ENCODE results near the gene DDA1.

The DDA1 gene

DNA sequence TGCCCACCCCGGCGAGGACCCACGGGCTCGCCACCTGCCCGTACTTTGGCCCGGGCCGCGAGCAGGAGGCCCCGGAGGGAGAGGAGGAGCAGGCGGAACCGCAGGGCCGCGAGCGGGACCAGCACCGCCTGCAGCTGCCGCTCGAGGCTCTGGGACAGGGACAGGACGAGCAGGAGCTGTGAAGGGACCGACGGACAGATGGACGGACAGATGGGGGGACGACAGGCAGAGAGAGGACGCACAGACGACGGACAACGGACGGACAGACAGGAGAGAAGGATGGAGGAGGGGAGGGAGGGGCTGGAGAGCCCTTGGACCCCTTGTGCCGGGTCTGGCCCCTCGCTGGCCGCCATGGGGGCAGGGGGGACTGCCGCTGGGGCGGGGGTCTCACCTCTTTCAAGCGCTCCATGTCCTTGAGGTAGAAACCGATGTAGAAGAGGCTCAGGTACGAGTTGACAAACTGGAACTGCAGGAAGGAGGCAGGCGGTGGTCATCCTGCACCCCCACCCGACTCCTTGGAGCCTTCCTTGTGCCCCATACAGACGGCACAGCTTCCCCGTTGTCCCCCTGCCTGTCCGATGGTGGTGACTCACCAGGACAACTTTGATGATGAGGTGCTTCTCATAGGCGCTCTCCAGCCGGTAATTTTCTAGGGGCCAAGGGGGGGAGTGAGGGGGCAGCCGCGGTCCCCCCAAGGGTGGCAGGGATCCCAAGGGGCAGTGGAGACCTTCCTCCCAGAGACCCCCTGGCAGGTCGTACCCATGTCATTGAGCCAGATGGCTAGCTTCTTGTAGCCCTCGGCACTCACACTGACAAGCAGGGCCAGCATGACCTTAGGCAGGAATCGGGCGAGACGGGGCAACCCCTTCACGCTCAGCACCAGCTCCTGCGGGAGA, 20.3 kb downstream of the DDA1 start:
- no peak for DNase-seq (ENCODE audit: low read depth, low spot score)

DNA sequence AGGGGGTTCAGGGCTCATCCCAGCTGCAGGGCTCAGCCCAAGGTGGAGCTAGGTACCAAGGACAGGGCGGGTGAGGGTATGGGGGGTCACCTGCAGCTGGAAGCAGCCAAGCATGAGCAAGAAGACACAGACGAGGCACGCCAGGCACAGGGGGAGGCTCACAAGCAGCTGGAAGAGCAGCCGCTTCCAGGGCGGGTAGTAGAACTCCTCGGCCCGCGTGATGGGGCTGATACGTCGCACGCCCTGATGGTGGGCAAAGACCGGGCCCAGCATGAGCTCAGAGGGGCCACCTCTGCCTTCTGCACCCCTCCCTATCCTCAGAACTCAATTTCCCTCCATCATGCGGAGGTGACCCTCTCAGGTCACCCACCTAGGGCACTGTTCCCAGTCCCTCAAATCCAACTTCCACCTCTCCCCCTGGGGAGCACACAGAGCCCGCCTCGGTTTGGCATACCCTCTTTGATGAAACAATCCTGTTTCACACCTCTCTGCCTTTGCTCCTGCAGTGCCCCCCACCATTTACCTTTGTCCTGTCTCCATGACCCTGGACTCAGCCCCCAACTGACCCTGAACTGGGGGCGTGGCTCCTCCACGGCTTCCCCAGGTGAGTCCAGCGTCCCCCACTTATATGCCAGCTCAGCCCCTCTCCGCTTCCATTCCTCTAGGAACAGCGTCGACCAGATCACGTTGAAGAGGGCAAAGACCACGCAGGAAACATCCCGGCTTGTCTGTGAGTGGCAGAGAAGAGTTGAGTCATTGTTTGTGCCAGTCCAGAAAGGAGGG, 21.1 kb downstream of the DDA1 start:
- DNase-seq (ENCODE audit: low read depth, low spot score): no peak

DNA sequence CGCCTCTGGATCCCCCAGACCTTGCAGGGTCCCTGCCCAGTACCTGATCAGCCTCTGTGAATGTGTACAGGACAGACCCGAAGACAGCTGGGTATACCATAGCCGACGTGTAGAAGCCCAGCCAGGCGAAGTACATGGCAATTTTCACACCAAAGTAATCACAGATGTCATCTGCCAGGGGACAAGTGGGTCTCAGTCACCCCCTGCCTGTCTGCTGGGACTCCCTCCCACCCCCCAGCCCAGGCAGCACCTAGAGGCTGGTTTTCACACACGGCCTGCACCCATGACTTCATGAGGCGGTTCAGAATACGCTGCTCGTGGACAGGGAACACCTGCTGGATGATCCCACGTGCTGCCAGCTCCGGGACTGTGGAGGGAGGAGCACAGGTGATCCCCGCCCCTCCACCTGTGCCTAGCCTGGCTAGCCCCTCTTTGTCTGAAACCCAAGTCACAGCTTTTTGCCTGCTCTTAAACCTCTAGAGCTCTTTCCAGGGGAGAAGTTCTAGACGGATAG, 21.7 kb downstream of the DDA1 start:
- DNase-seq (ENCODE audit: low read depth, low spot score): no peak

DNA sequence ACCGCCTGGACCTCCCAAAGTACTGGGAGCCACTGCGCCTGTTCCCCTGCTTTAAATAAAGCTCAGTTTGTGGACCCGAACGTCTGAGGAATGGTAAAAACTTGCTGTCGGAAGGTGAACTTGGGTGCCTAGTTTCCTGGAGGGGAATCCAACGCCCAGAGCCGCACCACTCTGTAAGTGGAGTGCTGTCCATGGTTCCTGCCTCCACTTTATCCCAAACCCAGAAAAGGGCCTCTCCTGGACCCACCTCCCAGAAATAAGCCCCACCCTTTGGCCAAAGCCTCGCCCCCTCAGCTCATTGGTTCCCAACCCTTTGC, 23.0 kb downstream of the DDA1 start:
- no peak for DNase-seq (ENCODE audit: low read depth, low spot score)

DNA sequence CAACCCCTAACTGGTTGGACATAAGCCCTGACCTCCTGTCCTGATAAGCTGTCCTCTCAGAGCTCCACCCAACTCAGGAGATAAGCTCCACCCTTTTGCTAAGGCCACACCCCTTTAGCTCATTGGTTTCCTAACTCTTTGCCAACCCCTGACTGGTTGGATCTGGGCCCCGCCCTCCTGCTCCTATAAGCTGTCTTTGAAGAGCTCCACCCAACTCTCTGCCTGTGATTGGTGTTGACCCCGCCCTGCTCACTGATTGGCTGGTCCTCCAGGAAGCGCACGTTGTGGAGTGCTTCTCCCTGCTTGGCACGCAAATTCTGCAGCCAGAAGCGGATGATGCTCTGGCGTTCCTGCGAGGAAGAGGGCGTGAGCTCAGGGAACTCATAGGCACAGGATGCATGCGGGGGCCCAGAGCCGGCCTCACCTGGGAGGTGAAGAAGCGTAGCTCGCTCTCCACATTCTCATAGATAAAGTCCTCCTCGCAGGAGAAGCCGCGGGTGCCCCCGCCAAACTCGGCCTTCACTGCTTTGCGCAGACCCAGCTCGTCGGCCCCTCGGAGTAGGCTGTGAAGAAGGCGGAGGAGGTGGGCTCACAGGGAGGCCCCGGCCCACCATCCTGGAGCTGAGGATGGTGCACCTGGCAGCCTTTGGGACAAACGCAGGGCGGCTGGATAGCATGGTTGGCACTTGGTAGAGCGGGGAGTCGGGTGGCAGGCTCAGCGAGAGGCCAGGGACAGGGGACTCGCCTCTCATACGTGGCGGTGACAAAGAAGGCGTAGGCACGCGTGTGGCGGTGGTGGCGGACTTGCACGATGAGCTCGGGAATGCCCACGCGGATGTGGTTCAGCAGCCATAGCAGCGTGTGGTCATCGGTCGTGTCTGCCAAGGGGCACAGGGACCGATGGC, 23.6 kb downstream of the DDA1 start:
- DNase-seq (ENCODE audit: low read depth, low spot score): no peak

DNA sequence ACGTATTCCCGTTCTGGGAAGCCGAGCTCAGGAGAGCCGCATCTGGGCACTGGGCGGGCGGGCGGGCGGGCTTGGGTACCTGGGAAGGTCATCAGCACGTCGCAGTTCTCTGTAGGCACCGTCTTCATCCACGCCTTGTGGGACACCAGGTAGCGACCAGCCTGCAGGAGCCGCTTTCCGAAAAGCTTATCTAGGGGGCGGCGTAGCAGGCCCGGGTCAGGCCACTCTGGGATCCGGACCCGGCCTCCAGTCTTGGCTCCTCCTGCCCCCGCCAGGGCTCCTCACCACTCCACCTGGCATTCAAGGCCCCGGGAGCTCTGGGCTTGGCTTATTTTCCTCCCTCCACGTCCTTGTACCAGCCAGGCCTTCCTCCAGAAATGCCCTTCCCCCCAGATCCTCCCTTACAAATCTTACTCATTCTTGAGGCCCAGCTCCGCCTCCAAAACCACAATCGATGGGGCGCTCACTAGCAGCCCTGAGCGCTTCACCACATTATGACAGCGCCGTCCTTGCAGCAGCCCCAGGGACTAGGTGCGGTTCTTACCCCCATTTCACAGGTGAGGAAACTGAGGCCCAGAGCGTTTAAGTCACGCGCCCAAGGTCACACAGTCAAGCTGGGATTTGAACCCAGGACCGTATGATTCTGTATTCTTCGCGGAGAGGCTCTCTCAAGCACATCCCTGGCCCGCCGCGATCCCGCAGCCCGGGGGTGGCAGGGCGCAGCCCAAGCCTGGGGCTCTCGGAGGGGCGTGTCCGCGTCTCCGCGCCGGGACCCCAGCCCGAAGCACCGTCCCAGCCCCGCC, 24.4 kb downstream of the DDA1 start:
- DNase-seq (ENCODE audit: low read depth, low spot score): no peak

DNA sequence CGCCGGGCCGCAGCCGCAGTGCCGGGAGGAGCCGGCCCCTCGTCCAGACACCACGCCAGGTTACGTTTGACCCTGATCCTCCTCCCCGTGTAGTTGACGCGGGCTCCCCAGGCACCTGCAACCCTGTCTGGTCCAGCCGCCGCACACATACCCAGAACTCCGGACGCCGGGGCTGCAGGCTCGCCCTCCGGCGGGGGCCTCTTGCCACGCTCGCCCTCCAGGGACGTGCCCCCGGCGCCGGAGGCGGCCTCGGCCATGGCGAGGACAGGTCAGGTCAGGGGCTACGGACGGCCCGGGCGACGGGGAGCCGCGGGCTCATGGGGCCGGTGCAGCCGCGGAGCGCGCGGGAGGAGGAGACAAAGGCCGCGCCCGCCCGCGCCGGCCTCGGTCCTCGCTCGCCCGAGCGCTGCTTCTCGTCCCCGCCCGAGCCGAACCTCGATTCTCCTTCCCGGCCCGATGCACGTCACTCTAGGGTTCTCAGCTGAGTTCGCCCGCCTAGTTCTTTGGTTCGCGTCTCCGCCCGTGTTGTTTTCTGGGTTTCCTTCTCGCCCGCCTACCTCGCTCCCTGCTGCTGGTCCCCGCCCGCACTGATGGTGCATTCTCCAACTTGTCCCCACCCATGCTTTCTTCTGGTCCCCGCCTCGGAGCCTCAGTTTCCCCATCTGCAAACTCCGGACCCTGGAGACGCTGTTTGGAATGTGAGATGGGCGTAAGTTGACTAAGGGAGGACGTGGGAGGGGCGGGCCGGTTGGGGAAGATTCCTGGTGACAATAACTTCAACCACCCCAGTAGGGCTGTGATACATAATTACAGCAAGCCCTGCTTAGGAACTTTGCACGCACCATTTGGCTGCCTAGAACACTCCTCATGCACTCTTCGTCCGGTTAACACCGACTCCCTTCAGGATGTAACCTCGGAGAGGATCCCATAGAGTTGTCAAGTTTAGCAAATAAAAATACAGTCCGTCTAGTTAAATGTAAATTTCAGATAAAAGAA, 25.3 kb downstream of the DDA1 start, which contains the start of gene ANO8:
Gene ANO8, minus strand, starts transcription at position 442 of the 996 bp plus-strand sequence. Its CDS starts 185 bp downstream, at position 257.
- peak; percentile 94 for DNase-seq (ENCODE audit: low read depth, low spot score)

DNA sequence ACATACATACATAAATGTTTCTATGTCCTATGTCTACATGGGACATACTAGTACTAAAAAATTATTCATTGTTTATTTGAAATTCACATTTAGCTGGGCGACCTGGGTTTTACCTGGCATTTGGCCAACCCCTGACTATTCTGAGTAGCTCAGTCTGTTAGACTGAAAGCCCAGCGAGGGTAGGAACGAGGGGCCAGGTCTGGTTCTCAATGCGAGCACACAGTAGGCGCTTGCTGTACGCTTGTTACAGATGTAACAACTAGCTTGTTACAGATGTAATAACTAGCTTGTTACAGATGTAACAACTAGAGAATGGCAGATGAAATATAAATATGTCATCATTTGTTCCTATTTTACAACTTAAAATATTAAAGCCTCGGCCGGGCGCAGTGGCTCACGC, 26.2 kb downstream of the DDA1 start:
- no peak for DNase-seq (ENCODE audit: low read depth, low spot score)

DNA sequence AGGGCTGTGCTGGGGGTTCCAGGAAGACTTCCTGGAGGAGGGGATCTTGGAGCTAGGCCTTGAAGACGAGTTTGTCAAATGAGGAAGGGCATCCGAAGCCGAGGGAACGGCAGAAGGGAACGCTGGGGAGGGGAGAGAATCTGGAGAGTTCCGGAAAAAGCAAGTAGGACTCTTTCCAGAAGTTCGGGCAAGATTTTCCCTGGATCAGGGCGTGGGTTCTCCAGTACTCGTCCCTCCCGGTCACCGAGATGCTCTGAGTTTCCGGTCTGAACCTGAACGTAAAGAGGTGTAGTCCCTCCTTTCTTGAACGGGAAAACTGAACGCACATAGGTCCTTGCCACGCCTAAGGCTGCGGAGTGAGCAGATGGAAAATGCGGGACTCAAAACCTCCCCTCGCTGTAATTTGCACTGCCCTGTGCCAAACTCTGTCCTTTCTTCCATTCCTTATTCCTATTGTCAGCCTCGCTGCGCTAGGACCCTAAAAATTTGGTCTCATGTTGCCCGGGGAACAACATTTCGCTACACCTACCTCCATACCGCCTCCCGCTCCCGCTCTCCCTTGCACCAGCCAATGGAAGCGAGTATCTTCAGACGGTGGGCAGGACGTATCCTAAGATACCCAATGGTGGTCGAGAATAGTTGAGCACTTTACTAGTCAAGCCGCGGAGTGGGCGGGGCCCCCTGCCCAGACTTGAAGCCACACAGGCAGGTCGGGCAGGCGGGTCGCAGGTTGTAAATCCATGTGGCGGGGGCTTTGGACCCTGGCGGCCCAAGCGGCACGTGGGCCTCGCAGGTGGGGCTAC, 27.7 kb downstream of the DDA1 start, which contains the start of gene GTPBP3:
Gene GTPBP3, plus strand, starts transcription at position 682 of the 803 bp plus-strand sequence. Its CDS starts 59 bp downstream, at position 741.
- DNase-seq (ENCODE audit: low read depth, low spot score): peak; percentile 95

DNA sequence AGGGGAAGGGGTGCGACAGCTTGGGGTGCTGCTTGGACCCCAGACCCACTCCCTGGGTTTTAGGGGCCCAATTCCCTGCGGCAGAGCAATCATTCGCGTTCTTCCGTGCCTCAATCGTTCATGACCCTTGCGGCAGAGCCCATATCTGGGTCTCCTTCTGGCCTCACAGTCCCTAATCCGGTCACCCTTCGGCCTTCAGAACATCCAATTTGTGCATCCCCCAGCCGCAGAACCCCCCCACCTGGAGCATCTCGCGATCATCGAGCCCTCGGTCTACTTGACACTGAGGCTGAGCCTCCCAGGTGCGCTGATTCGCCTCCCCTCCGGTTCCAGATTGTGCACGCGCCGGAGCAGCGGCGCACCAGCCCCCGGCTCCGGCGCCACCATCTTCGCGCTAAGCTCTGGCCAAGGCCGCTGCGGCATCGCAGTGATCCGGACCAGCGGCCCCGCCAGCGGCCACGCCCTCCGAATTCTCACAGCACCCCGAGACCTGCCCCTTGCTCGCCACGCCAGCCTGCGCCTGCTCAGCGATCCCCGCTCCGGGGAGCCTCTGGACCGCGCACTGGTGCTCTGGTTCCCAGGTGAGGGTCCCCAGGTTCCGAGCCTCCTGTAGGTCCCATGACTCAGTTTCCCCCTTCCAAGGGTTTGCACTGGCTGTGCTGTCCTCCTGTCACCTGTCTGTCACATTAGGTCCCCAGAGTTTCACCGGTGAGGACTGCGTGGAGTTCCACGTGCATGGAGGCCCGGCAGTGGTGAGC, 28.5 kb downstream of the DDA1 start:
- no peak for DNase-seq (ENCODE audit: low read depth, low spot score)

DNA sequence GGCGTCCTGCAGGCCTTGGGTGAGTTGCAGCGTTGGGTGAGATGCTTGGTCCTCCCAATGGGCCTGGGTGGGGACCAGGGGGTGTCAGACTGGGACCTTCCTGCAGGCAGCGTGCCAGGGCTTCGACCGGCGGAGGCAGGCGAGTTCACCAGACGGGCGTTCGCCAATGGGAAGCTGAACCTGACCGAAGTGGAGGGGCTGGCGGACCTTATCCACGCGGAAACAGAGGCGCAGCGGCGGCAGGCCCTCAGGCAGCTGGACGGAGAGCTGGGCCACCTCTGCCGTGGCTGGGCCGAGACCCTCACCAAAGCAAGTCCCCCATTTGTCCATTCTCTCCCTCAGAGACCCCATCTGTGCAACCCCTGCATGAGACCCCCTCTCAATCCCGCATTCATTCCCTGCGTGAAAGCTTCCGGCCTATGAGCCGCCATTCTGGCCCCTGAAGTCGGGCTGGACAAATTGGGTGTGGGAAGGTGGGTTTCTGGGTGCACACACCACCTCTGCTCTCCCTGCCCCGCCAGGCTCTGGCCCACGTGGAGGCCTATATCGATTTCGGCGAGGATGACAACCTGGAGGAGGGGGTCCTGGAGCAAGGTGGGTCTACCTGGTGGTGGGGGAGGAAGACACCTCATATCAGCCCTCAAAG, 29.2 kb downstream of the DDA1 start:
- DNase-seq (ENCODE audit: low read depth, low spot score): no peak

DNA sequence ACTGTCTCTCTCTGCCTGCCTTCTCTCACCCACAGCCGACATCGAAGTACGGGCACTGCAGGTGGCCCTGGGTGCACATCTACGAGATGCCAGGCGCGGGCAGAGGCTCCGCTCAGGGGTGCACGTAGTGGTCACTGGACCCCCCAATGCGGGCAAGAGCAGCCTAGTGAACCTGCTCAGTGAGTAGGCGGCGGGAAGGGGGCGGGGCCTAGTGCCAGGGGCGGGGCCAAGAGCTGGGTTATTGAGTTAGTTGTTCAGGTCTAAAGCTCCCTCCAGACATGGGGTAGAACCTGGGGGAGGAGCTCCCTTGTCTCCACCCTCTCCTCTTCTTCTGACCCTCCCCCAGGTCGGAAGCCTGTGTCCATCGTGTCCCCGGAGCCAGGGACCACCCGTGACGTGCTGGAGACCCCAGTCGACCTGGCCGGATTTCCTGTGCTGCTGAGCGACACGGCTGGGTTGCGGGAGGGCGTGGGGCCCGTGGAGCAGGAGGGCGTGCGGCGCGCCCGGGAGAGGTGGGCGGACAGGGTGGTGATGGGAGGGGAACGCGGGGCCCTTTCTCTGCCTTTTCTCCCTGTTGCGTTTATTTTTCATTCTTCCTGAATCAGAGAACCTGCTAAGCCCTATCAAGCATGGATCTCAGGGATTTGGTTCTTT, 29.9 kb downstream of the DDA1 start:
- DNase-seq (ENCODE audit: low read depth, low spot score): no peak

DNA sequence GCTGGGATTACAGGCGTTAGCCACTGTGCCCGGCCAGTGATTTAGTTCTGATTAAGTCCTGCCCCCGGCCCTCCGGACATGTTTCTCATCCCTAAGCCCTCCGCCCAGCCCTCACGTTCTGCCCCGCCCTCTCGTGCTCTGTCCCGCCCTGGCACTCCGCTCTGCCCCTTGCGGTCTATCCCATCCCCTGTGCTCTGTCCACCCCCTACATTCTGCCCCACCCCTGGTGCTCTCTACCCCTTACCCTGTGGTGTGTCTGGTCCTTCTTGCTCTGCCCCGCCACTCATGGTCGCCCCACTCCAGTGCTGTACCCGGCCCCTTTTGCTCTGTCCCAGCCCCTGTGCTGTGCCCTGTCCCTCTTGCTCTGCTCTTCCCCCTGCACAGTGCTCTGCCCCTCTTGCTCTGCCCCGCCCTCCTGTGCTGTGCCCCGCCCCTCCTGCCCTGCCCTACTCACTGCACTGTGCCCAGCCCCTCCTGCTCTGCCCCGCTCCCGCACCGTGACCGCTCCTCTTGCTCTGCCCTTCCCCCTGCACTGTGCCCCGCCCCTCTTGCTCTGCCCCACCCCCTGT, 31.0 kb downstream of the DDA1 start:
- no peak for DNase-seq (ENCODE audit: low read depth, low spot score)

DNA sequence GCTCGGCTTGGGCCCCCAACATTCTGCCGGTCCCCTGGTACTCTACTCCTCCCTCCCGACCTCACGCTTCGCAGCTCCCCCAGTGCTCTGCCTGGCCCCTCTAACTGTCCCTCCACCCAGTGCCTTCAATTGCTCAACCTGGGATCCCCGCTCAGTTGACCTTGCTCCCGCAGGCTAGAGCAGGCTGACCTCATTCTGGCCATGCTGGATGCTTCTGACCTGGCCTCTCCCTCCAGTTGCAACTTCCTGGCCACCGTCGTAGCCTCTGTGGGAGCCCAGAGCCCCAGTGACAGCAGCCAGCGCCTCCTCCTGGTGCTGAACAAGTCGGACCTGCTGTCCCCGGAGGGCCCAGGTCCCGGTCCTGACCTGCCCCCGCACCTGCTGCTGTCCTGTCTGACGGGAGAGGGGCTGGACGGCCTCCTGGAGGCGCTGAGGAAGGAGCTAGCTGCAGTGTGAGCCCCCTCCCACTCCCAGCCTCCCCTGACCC, 31.6 kb downstream of the DDA1 start:
- DNase-seq (ENCODE audit: low read depth, low spot score): no peak

DNA sequence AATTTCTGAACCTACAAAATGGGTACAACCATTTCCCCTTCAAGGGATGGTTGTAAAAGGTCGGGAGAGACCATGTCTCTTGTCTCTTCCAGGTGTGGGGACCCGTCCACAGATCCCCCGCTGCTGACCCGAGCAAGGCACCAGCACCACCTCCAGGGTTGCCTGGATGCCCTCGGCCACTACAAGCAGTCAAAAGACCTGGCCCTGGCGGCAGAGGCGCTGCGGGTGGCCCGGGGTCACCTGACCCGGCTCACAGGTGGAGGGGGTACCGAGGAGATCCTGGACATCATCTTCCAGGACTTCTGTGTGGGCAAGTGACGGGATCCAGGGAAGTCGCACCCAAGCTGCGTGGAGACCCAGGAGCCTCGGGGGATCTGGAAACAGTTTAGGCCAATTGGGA, 32.0 kb downstream of the DDA1 start:
- no peak for DNase-seq (ENCODE audit: low read depth, low spot score)

DNA sequence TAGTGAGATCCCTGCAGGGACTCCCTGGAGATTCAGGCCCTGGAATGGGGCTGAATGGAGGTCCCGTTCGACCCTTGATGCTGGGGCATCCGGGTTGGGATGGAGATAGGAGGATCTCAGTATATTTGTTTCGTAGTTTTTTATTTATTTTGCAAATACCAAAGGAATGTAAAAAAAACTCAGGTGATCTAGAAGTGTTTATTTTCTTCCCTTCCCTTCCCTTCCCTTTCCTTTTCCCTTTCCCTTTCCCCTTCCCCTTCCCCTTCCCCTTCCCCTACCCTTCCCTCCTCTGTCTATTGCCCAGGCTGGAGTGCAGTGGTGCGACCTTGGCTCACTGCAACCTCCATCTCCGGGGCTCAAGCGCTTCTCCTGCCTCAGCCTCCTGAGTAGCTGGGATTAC, 32.5 kb downstream of the DDA1 start:
- DNase-seq (ENCODE audit: low read depth, low spot score): no peak

Data from smooth muscle cell of the brain vasculature (primary cell).